ENCODE data around the gene CYTH3.
"Not testable (repeated sequence)": the region's sequence is repeated elsewhere in the genome, so short reads cannot be mapped to it uniquely, and the experiment has no call there.

CYTH3 gene

DNA sequence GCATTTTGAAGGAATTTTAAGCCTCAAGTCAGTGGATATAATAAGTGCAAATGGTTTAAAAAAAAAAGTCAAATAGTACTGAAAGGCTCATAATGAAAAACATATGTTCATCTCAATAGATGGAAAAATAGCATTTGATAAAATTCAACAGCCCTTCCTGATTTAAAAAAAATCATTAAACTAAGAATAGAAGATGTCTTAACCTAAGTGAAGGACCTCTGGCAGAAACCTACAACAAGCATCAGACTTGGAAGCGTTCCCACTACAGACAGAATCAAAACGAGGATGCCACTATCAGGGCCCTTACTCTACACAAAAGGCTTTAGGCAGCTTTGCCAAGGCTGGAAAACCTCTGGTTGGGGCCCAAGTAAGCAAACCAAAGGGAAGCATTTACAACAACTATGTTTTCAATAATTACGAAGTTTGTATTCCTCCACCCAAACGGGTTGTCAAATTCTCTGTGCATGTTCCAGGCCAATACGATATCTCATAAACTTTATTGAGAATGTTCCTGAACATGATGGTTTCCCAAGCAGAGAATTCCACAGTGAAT lies 45.1 kb downstream of the CYTH3 start:
- no peak for DNase-seq

DNA sequence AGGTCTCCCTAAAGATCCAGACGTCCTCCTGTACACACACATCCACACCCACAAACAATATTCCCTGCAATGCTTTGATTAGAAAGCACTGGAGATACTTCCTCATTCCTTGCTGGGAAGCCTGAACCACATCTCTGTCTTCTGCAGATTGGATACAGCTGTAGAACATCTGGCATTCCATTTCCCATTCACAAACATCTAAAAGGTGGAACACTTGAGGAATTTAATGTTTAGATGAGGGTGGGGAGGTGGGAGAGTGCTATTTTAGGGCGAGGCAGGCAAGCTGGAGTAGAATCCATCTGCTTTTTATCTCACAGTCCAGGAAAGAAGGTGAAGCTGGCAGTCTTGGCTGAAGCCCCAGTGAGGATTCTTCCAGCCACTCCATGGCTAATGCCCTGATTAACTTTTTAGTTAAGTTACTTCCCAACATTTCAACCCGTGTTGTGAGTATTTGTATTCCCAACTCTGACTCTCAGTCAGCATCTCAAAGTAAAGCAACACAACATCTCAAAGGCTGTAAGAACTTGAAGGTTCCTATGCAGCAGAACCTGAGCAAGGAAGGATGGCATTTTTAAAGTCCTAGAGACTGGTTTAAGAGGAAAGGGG lies 46.1 kb downstream of the CYTH3 start:
- DNase-seq, result no peak

DNA sequence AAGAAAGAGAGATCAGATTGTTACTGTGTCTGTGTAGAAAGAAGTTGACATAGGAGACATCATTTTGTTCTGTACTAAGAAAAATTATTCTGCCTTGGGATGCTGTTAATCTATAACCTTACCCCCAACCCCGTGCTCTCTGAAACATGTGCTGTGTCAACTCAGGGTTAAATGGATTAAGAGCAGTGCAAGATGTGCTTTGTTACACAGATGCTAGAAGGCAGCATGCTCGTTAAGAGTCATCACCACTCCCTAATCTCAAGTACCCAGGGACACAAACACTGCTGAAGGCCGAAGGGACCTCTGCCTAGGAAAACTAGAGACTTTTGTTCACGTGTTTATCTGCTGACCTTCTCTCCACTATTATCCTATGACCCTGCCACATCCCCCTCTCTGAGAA lies 49.0 kb downstream of the CYTH3 start:
- not testable (repeated sequence) for DNase-seq

DNA sequence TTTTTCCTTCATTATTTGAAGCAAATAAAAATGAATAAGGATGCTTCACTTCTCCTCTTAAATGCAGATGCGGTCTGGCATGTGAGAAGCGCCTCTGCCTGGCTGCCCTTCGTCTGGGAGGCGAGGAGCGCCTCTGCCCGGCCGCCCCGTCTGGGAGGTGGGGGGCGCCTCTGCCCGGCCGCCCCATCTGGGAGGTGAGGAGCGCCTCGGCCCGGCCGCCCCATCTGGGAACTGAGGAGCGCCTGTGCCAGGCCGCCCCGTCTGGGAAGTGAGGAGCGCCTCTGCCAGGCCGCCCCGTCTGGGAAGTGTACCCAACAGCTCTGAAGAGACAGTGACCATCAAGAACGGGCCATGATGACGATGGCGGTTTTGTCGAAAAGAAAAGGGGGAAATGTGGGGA lies 49.4 kb downstream of the CYTH3 start:
- DNase-seq, result not testable (repeated sequence)

DNA sequence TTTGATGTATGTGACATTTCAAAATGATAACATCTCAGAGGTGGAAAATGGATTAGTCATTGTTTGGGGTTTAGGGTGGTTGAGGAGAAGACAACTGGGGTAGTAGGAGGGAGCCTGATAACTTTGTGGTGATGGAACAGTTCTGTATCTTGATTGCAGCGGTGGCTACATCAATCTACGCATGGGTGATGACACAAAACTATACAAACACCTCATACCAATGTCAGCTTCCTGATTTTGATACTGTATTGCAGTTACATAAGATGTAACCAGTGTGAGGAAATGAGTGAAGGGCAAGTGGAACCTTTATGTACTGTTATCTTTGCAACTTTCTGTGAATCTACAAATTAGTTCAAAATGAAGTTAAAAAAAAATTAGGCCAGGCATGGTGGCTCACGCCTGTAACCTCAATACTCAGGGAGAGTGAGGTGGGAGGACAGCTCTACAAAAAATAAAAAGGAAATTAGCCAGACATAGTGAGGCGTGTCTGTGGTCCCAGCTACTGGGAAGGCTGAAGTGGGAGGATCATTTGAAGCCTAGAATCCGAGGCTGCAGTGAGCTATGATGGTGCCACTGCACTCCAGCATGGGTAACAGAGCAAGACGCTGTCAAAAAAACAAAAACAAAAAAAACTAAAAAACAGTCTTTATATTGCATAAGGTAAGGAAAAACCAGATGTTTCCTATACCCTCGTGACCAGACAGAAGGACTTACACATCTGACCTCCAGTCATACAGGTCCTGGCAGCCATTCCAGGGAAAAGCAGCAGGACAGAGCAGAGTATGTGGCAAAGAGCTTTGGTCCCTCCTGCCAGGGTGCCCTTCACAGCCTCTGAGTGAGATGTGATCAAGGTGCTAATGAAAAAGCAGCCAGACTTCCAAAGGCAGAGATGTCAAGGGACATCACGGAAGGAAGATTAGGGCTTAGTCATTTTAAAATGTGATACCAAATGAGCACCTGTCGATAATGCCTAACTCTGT lies 50.8 kb downstream of the CYTH3 start:
- peak; percentile 24 to 34 for DNase-seq

DNA sequence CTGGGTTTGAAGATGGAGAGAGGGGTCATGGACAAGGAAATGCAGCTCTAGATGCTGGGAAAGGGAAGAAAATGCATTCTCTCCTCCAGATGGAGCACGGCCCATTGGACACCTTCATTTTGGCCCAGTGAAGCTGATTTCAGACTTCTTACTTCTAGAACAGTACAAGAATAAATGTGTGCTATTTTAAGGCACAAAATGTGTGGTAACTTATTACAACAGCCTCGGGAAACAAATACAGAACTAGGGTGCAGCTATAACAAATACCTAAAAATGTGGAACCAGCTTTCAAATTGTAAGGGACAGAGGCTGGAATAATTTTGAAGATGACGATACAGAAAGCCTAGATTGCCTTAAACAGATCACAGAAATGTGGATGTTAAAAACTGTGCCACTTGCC lies 54.1 kb downstream of the CYTH3 start:
- no peak for DNase-seq

DNA sequence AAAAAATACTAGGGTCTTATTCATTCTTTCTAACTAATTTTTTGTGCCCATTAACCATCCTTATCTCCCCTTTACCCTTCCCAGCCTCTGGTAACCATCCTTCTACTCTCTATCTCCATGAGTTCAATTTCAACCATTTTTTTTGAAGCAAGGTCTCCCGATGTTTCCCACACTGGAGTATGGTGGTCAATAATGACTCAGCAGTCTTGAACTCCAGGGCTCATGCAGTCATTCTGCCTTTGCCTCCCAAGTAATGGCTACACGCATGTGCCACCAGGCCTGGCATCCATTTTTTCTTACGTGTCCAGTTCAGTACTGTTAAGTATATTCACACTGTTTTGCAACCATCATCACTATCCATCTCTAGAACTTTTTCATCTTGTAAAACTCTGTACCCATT lies 60.4 kb downstream of the CYTH3 start:
- DNase-seq, result no peak

DNA sequence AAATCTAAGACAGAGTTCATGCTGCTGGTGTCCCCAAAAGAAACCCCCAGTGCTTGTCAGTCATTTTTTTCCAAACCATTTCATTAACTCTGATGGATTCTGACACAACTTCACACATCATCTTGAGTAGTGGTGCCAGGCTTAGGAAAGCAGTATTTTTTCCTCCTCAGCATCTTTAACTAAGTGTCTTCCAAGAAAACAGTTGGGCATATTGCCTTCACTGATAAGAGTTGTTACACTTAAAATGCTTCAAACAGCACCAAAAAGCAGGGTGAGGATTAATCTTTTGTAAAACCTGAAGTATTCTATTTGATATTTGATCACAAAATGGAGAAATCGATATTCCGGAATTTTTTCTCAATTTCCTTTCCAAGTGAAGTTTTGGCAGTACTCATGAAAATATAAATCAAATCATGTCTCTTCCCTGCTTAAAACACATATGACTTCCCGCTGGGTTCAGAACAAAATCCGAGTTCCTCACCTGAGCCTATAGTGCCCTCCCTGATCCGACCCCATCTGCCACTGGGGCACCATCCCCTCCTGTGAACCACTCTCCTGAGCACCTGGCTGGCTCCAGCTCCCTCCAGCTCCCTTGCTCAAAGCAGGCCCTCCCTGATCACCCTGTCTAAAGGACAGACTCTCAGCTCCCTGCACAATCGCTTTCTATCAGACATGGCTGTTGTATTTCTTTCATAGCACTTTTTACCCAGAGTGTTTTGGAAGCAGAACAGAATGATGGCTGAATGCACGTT lies 61.6 kb downstream of the CYTH3 start:
- DNase-seq, result no peak

DNA sequence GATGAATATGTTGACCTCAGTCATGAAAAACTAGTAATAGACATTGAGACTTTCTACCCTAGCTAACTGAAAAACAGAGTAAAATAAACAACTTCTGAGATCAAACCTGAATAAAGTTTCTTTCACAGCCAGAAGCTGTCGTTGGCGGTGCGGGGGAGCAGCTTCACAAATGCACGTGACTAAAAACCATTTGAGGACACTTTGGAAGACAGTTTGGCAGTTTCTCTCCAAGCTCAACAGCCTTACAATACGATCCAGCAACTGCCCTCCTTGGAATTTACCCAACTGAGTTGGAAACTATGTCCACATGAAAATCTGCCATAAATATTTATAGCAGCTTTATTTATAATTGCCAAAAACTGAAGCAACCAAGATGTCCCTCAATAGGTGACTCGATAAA lies 63.1 kb downstream of the CYTH3 start:
- DNase-seq, result no peak

DNA sequence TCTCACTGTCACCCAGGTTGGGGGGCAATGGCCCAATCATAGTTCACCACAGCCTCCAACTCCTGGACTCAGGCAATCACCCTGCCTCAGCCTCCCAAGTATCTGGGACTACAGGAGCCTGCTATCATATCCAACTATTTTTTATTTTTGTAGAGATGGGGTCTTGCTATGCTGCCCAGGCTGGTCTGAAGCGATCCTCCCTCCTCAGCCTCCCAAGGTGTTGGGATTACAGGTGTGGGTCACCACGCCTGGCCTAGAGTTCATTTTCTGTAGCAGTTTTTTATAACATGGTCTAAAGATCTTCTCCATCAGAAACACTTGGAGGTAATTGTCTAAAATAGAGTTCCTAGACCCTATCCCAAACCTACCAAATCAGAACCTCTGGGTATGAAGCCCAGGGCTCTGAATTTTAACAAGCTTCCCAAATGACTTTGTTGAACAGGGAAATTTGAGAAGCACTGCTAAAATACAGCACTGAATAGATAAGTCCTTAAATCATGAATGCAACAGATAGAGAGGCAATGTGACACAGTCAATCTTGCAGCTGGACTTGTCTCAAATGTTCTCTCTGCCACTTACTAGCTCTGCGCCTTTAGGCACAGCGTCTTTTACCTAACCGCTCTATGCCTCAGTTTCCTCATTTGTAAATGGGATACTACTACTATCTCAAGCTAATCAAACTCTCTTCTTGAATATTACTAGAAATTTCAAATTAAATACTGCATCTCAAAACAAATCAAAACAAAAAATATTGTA lies 63.7 kb downstream of the CYTH3 start:
- DNase-seq, result no peak

DNA sequence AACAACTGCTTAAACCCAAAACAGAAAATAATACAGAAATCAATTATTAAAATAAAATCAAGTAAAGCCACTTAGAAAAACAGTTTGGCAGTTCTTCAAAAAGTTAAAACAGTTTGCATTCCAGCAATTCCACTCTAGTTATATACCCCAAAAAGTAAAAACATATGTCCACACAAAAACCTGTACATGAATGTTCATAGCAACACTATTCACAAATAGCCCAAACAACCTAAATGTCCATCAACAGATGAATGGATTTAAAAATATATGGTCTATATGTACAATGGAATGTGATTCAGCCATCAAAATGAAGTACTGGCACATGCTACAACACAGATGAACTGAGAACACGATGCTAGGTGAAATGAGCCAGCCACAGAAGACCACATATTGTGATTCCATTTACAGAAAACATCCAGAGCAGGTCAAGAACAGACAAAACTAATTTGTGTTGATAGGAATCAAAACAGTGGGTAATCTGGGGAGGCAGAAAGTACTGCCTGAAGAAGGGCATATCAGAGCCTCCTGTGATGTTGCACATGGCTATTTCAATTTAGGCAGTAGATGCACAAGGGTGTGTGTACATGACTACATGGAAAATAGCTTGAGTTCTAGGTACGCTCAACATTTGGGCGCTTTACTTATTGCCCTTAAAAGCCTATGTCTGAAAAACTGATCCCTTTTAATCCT lies 66.3 kb downstream of the CYTH3 start:
- DNase-seq, result no peak

DNA sequence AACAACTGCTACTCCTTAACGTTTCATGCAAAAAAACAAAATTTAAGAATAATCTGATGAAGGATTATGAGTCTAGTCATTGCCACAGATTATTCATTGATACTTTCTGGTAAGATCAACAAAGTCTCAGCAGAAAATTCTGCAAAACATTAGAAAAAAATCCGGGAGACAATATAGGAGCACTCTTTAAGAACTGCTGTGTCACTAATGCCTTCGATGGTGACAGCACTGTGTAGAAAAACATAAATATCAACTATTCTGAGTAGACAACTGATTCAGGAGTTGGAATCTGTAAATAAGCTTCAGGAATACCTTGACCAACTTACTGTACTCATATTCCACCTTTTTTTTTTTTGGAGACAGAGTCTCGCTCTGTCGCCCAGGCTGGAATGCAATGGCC lies 69.0 kb downstream of the CYTH3 start:
- DNase-seq, result no peak

DNA sequence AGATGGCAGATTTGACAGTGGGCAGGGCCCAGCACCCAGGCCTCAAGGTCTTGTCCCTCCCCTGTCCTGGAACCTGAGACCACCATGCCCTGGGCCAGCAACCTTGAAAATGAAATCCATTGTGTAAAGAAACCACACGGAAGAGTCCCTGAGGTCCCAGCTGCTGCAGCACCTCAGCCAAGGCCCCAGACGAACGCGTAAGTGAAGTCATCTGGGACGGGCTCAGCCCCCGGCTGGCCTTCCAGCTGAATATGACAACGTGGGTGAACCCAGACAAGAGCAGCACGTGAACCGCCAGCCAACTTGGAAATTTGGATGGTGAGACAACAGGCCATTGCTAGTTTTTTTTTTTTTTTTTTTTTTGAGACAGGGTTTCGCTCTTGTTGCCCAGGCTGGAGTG lies 70.3 kb downstream of the CYTH3 start:
- no peak for DNase-seq

DNA sequence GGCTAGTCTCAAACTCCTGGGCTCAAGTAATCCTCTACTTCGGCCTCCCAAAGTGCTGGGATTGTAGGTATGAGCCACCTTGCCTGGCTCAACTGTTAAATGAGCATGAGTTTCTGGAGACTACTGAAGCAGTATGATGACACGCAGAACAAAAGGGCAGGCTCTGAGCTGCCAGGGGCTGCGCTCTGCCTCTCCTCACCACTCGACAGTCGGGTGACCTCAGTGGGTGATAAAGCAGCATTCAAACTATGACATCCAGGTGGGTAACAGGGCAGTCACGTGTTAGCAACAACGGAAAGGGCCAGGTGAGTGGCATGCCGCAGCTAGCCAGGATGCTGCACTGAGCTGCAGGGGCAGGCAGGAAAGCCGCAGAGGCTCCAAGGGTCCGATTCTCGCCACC lies 71.5 kb downstream of the CYTH3 start:
- DNase-seq, result no peak

DNA sequence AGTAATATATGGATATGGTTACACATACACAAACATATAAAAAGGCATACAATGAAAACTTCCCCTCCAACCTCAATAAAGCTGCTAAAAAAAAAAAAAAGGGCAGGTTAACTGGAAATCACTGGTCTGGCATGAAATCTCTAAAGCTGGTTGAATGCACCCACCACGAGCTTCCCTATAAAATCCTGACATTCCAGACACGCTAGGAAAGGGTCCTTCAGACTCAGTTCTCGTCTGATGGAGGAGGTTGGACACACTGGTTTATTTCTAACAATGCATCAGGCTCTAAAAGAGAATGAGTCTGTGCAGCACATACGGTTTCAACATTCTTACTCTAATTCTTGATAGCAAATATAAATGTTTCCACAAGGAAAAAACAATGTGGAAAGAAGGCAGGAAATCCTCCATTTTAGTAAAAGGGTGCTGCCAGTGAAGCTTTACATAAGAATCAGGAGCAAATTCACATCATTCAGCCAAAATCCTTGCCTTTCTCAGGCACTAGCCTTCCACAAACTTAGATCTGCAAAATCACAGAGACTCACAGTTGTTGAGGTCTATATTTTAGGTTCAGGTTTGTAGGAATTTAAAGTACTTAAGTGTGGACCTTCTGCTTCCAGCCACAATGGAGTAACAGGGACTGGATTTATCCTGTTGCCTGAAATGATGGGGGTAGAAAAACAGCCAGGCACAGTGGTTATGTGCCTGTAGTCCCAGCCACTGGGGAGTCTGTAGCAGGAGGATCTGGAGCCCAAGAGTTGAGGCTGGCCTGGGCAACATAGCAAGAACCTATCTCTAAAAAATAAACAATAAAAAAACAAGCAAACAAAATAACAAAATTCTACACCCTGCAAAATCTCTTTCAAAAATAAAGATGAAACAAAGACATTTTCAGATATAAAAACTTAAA lies 73.5 kb downstream of the CYTH3 start:
- DNase-seq, result no peak

DNA sequence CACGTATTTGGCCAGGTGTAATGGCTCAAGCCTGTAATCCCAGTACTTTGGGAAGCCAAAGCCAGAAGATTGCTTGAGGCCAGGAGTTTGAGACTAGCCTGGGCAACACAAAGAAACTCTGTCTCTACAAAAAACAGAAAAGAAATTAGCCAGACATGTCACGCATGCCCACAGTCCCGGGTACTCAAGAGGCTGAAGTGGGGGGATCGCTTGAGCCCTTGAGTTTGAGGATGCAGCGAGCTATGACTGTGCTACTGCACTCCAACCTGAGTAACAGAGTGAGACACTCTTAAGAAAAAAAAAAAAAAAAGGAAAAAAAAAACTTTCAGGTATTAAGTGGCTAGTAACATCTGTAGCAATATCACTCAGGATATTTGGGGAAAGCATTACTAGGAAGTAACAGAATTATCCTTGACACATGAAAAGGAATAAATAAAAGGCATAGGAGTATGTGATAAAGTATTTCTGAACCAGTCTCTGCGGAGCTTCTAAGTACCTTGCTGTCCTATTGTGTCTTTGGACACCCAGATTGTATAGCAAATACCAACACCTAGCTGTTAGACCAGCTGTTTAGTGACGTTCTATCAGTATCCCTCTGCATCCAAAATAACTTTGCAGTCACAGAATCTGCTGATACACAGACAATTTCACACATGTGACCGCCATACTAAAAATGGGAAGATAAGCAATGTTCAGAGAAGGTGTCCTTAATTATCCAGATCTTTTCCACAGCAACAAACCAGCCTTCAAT lies 74.4 kb downstream of the CYTH3 start:
- DNase-seq, result no peak

DNA sequence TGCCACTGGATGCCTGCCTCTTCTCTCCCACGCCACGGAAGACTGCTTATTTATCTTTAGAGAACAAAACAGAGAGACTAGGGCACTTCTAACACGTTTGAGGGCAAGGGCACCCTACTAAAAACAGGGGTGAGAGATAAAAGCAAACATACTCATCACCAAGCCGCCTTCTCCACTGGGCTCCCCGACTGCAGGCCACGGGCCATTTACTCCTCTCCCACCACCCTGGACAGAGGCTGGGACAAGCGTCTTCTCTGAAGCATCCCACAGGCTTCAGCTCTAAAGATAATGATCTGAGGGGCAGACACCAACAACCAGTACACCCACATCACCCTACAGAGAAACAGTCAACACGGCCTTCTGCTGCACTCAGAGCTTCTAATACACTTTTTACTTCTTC lies 78.7 kb downstream of the CYTH3 start:
- DNase-seq, result no peak

DNA sequence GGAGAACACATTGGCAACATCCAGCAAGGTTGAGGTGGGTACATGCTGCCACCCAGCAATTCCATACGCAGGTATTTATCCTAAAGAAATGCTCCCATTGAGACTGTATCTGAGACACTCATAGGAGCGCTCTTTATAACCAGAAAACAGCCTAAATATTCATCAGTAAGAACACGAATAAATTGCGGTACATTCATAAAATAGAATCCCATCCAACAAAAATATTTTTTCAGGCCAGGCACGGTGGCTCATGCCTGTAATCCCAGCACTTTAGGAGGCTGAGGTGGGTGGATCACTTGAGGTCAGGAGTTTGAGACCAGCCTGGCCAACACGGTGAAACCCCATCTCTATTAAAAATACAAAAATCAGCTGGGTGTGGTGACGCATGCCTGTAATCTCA lies 81.9 kb downstream of the CYTH3 start:
- not testable (repeated sequence) for DNase-seq

DNA sequence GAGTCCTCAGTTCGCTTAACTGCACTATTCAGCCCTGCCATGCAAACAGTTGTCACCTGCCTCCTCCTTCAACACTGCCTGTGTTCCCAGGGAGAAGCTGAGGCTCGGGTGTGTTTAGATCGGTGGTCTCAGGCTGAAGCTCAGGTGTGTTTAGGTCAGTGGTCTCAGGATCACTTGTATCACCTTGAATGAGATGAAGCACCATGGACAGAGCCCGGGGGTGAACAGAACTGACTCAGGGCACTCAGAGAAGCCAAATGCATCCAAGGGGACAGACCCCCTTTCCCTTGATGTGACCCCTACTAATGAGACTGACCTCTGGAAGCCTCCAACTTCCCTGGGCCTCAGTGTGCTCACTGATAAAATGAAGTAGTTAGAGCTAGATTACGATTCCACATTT lies 84.0 kb downstream of the CYTH3 start:
- no peak for DNase-seq

DNA sequence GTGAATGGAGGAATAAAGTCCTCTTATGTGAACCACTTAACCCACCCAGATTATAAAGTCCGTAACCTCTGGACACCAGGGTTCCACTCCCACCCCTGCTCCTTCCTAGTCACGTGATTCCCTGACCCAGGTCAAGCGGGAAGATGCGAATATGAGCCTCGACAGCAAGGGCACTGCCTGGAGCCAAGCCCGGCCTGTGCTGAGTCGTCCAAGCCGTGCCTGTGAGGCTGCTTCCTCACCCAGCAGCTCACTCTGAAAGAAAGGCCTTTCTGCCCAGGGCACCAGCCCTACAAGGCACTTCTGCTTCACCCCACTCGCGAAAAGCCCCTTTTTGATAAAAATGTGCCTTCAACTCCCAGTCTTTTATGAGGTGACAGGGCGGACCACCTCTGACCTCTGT lies 85.8 kb downstream of the CYTH3 start:
- no peak for DNase-seq
